ENCODE data around the gene BAZ1B. TPM values are rescaled to one million over a fixed set of nuclear protein-coding genes. Genes with fewer than 3 reads are reported as not detected.

Gene BAZ1B
- polyA plus RNA-seq, 1 donor from 2014 or later: 35.0 TPM

DNA sequence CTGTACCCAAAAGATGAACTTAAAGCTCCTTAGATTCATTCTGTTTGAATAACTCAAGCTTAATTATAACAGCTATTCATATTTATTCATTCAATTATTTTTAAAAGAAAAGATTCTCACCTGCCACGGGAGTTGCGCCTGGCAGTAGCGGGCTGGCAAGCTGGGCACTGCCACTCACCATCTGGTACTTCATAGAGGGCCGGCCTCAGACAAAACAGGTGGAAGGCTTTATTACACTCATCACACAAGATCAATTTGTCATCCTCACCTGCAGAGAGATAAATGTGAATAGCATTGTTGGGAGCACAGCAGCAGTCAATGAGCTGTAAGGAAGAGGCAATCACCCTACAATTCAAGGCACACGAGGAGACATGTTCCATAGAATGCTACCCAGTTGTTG, 72.7 kb downstream of the BAZ1B start:
- no peak overlapping the region for H3K4me2 ChIP-seq (ENCODE audit: low read length)
- H3K9me2 ChIP-seq (ENCODE audit: insufficient read depth, low read length): no peaks in the 10 kb centered on the region
- no peak overlapping the region for H3K4me3 ChIP-seq (ENCODE audit: low read length)
- H3K9me3 ChIP-seq (ENCODE audit: low read length): no peaks in the 10 kb centered on the region
- TF ChIP-seq MXI1 (conservative IDR thresholded peaks at IDR 0.05; ENCODE audit: poor library complexity, severe bottlenecking) (no peak), POLR2AphosphoS5 (IDR thresholded peaks at IDR 0.05) (no peak), RAD21 (conservative IDR thresholded peaks at IDR 0.05) (no peak), TAF1 (IDR thresholded peaks at IDR 0.05; ENCODE audit: low read depth) (no peak), SMC3 (conservative IDR thresholded peaks at IDR 0.05; ENCODE audit: poor library complexity) (no peak), EP300 (conservative IDR thresholded peaks at IDR 0.05; ENCODE audit: poor library complexity, severe bottlenecking) (no peak), EZH2 (IDR thresholded peaks at IDR 0.05; ENCODE audit: borderline replicate concordance, insufficient read depth, low read length, poor library complexity, severe bottlenecking) (no peak)
- TF ChIP-seq, protein P1, sequence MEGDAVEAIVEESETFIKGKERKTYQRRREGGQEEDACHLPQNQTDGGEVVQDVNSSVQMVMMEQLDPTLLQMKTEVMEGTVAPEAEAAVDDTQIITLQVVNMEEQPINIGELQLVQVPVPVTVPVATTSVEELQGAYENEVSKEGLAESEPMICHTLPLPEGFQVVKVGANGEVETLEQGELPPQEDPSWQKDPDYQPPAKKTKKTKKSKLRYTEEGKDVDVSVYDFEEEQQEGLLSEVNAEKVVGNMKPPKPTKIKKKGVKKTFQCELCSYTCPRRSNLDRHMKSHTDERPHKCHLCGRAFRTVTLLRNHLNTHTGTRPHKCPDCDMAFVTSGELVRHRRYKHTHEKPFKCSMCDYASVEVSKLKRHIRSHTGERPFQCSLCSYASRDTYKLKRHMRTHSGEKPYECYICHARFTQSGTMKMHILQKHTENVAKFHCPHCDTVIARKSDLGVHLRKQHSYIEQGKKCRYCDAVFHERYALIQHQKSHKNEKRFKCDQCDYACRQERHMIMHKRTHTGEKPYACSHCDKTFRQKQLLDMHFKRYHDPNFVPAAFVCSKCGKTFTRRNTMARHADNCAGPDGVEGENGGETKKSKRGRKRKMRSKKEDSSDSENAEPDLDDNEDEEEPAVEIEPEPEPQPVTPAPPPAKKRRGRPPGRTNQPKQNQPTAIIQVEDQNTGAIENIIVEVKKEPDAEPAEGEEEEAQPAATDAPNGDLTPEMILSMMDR (IDR thresholded peaks at IDR 0.05; ENCODE audit: poor library complexity, severe bottlenecking): no peak
- TF ChIP-seq, protein P2, sequence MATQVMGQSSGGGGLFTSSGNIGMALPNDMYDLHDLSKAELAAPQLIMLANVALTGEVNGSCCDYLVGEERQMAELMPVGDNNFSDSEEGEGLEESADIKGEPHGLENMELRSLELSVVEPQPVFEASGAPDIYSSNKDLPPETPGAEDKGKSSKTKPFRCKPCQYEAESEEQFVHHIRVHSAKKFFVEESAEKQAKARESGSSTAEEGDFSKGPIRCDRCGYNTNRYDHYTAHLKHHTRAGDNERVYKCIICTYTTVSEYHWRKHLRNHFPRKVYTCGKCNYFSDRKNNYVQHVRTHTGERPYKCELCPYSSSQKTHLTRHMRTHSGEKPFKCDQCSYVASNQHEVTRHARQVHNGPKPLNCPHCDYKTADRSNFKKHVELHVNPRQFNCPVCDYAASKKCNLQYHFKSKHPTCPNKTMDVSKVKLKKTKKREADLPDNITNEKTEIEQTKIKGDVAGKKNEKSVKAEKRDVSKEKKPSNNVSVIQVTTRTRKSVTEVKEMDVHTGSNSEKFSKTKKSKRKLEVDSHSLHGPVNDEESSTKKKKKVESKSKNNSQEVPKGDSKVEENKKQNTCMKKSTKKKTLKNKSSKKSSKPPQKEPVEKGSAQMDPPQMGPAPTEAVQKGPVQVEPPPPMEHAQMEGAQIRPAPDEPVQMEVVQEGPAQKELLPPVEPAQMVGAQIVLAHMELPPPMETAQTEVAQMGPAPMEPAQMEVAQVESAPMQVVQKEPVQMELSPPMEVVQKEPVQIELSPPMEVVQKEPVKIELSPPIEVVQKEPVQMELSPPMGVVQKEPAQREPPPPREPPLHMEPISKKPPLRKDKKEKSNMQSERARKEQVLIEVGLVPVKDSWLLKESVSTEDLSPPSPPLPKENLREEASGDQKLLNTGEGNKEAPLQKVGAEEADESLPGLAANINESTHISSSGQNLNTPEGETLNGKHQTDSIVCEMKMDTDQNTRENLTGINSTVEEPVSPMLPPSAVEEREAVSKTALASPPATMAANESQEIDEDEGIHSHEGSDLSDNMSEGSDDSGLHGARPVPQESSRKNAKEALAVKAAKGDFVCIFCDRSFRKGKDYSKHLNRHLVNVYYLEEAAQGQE (IDR thresholded peaks at IDR 0.05; ENCODE audit: borderline replicate concordance): no peak
- peaks cover 12% of the 10 kb centered on the region for H3K36me3 ChIP-seq (ENCODE audit: insufficient read depth, low read length)
- no peak overlapping the region for H2AFZ ChIP-seq (ENCODE audit: low read depth, low read length)
- H3K9ac ChIP-seq (ENCODE audit: low read length): no peak overlapping the region
- H4K20me1 ChIP-seq (ENCODE audit: insufficient read depth): no peaks in the 10 kb centered on the region
- no peaks in the 10 kb centered on the region for H3F3A ChIP-seq (ENCODE audit: insufficient read depth, low read length, poor library complexity, severe bottlenecking)
- no peaks in the 10 kb centered on the region for H3K79me2 ChIP-seq (replicated peaks; ENCODE audit: insufficient read depth, low read length)
- H3K27ac ChIP-seq (ENCODE audit: low read length): no peak overlapping the region
- H3K27me3 ChIP-seq (ENCODE audit: insufficient read depth, low read depth, low read length): no peaks in the 10 kb centered on the region

DNA sequence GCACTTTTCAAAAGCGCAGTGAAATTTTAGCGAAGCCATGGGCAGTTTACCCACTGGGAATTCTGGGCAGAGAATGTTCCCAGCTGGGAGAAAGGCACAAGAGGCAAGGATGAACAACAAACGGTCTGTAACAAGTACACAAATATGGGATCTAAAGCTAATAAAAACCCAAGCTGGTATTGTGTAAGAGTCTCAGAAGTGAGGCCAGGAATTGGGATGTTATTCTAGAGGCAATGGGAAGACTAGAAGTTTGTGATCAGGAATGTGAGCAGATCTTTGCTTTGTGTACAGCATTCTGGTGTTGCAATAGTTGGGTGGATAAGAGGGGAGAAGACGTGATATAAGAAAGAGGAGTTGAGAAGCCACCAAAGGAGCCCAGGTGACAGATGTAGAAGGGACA, 73.5 kb downstream of the BAZ1B start:
- TF ChIP-seq EZH2 (IDR thresholded peaks at IDR 0.05; ENCODE audit: borderline replicate concordance, insufficient read depth, low read length, poor library complexity, severe bottlenecking) (no peak), POLR2AphosphoS5 (IDR thresholded peaks at IDR 0.05) (no peak), SMC3 (conservative IDR thresholded peaks at IDR 0.05; ENCODE audit: poor library complexity) (no peak), TAF1 (IDR thresholded peaks at IDR 0.05; ENCODE audit: low read depth) (no peak), MXI1 (conservative IDR thresholded peaks at IDR 0.05; ENCODE audit: poor library complexity, severe bottlenecking) (no peak)
- TF ChIP-seq, protein P2 (IDR thresholded peaks at IDR 0.05; ENCODE audit: borderline replicate concordance): no peak
- TF ChIP-seq, protein P1 (IDR thresholded peaks at IDR 0.05; ENCODE audit: poor library complexity, severe bottlenecking): no peak
- H3K4me2 ChIP-seq (ENCODE audit: low read length): no peak overlapping the region
- H3K9ac ChIP-seq (ENCODE audit: low read length): no peak overlapping the region
- no peaks in the 10 kb centered on the region for H3K27me3 ChIP-seq (ENCODE audit: insufficient read depth, low read depth, low read length)
- no peak overlapping the region for H3K27ac ChIP-seq (ENCODE audit: low read length)
- H3K79me2 ChIP-seq (replicated peaks; ENCODE audit: insufficient read depth, low read length): no peaks in the 10 kb centered on the region
- no peaks in the 10 kb centered on the region for H3K9me3 ChIP-seq (ENCODE audit: low read length)
- H3F3A ChIP-seq (ENCODE audit: insufficient read depth, low read length, poor library complexity, severe bottlenecking): no peaks in the 10 kb centered on the region
- H3K36me3 ChIP-seq (ENCODE audit: insufficient read depth, low read length): peaks cover 12% of the 10 kb centered on the region
- no peak overlapping the region for H3K4me3 ChIP-seq (ENCODE audit: low read length)
- H4K20me1 ChIP-seq (ENCODE audit: insufficient read depth): no peaks in the 10 kb centered on the region
- no peaks in the 10 kb centered on the region for H3K9me2 ChIP-seq (ENCODE audit: insufficient read depth, low read length)
- H2AFZ ChIP-seq (ENCODE audit: low read depth, low read length): no peak overlapping the region
